CD4-positive, alpha-beta T cell treated with Interleukin-17A for 4 hours (primary cell): ENCODE measurements around the gene ZNF823.
A peak's percentile ranks its signal among the peaks of the same experiment; 100 is the strongest.
"Not testable (repeated sequence)": the region's sequence is repeated elsewhere in the genome, so short reads cannot be mapped to it uniquely, and the experiment has no call there.

ENCODE experiments used
- DNase-seq: peaks from one replicate; pipeline ENCODE4 v3.0.0-alpha.2; 2020; ENCODE audit warnings: mixed read lengths

The ZNF823 gene

GRCh38 chr19:11738746-11739620 lies at the start of gene ZNF823:
TSS of gene ZNF823 (minus strand) at chr19:11738946. CDS start at chr19:11738819, 127 bp downstream.
- peak; percentile 98 for DNase-seq

DNA sequence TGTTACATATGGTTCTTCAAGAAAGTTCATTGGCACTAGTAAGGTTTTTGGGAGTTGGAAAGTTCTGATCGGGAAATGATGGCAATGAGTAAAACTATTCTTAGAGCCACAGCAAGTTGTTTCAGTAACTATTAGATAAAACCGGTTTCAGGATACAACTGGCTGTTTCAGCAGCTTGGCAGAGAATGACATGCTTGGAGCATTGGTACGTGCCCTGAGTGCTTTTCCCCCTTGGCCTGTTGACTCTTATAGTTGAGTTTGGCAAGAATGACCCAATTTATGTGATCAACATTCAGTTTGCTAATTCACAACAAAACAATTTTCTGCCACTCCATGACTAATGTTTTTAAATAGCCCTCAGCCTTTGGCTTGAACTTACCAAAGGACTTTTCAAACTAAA lies 48.8 kb upstream of the ZNF823 start:
- no peak for DNase-seq

- no peak for DNase-seq
These were observed 45.6 kb upstream of the ZNF823 start for GRCh38 chr19:11784356-11784755.

DNA sequence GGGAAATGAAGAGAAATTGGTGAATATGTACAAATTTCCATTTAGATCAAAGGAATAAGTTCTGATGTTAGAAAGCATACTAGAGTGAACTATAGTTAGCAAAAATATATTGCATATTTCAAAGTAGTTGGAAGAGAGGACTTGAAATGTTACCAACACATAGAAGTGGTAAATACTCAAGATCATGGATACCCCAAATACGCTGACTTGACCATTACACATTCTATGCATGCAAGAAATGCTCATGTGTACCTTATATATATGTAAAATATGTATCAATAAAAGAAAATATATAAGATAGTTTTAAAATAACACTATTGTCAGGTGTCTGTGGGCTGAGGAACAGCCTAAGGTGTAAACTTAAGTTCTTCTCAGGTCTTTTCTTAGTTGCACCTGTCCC lies 45.0 kb upstream of the ZNF823 start:
- no peak for DNase-seq

GRCh38 chr19:11781295-11782057 lies 42.7 kb upstream of the ZNF823 start:
- no peak for DNase-seq

DNA sequence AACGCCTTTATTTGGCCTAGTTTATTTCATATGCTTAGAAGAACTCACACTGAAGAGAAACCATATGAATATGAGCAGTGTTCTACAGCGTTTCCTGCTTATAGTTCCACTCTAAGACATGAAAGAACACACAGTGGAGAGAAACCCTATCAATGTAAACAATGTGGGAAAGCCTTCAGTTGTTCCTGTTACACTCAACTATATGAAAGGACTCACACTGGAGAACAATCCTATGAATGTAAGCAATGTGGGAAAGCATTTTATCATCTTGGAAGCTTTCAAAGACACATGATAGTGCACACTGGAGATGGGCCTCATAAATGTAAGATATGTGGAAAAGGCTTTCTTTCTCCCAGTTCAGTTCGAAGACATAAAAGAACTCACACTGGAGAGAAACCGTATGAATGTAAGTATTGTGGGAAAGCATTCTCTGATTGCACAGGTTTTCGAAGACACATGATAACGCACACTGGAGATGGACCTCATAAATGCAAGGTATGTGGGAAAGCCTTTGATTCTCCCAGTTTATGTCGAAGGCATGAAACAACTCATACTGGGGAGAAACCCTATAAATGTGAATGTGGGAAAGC lies 41.8 kb upstream of the ZNF823 start:
- DNase-seq = no peak

GRCh38 chr19:11776669-11777068 lies 37.9 kb upstream of the ZNF823 start:
- DNase-seq = not testable (repeated sequence)

DNA sequence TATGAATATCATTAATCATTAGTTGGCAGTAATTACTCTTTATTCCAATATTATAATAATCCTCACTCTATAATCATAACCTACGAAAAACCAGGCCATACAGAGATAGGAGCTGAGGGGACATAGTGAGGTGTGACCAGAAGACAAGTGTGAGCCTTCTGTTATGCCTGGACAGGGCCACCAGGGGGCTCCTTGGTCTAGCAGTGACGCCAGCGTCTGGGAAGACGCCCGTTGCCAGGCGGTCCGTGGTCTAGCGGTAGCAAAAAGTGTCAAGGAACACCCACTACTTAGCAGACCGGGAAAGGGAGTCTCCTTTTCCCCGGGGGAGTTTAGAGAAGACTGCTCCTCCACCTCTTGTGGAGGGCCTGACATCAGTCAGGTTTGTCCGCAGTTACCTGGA lies 32.8 kb upstream of the ZNF823 start:
- DNase-seq = not testable (repeated sequence)

DNA sequence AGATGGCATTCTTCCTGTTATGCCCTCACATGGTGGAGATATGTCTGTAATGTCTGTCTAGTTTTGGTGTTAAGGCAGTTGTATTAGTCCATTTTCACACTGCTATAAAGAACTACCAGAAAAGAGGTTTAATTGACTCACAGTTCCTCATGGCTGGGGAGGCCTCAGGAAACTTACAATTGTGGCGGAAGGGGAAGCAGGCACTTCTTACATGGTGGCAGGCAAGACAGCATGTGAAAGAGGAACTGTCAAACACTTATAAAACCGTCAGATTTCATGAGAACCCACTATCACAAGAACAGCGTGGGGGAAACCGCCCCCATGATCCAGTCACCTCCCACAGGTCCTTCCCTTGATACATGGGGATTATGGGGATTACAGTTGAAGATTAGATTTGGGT lies 31.2 kb upstream of the ZNF823 start:
- DNase-seq = no peak

GRCh38 chr19:11767633-11768133 lies 28.9 kb upstream of the ZNF823 start:
- DNase-seq = peak; percentile 29

GRCh38 chr19:11766597-11767591 lies 28.1 kb upstream of the ZNF823 start, which contains the start of gene ZNF441:
TSS of gene ZNF441 (plus strand) at chr19:11767000. CDS start at chr19:11767194, 194 bp downstream.
- DNase-seq = peak; percentile 96

- DNase-seq = no peak
These were observed 24.9 kb upstream of the ZNF823 start for GRCh38 chr19:11763611-11764010.

DNA sequence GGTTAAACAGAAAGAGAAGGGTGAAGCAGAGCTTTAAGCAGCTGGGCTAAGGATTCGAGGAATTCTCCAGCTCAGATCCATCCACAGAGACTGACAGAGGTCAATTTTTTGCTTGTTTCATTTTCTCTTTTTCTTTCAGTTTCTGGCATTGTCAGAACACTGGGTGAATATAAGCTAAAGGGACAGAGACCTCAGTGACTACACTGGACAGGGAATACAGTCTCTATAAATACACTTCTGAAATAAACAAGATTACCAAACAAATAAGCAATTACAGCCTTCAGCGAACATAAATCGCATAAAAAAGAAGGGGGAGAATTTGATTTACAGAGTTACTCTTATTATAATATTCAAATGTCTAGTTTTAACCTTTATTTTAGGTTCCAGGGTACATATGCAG lies 24.4 kb upstream of the ZNF823 start:
- DNase-seq = no peak

DNA sequence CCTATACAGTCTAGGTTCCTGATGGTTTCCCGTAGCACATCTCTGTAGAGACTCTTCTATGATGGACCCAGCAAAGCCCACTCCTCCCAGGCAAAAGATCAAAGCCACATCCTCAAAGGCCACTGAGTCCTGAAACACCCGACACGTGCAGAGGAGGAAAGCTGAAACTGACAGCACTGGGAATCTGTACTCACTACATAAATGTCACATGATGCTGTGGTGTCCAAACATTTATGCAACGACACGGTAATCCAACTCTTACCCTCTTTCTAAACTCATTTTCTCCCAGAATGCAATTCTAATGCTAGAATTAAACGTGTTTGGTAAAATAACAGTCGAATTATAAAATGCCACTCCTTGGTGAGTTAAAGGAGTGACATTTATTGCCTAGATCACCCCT lies 21.1 kb upstream of the ZNF823 start:
- no peak for DNase-seq

- no peak for DNase-seq
These were observed 18.2 kb upstream of the ZNF823 start for GRCh38 chr19:11756965-11757364.

DNA sequence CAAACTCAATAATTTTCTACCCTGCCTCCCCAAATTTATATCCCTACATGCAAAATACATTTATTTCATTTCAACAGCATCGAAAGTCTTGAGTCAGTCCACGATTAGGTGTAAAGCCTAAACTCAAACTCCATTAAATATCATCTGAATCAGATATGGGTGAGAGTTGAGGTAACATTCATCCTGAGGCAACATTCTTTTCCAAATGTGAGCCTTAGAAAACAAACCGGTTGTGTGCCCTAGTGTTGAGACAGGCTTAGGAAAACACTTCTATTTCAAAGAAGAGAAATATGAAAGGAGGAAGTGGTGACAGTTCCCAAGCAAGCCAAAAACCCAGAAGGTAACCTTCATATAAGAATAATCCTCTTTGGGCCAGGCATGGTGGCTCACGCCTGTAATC lies 15.9 kb upstream of the ZNF823 start:
- no peak for DNase-seq

GRCh38 chr19:11752244-11752736 lies 13.5 kb upstream of the ZNF823 start:
- DNase-seq = no peak

GRCh38 chr19:11749751-11750150 lies 11.0 kb upstream of the ZNF823 start:
- DNase-seq = no peak

- no peak for DNase-seq
These were observed 8.5 kb upstream of the ZNF823 start for GRCh38 chr19:11747277-11747676.

- DNase-seq = no peak
These were observed 7.1 kb upstream of the ZNF823 start for GRCh38 chr19:11745869-11746268.

- peak; percentile 48 for DNase-seq
These were observed 591 bp downstream of the ZNF823 start for GRCh38 chr19:11737964-11738745.
